ENCODE measurements around the gene CKAP5. TPM values are rescaled to one million over a fixed set of nuclear protein-coding genes. Genes with fewer than 3 reads are reported as not detected.

Gene CKAP5
- total RNA-seq, 1 experiment from 2014 or later: 190 TPM

DNA sequence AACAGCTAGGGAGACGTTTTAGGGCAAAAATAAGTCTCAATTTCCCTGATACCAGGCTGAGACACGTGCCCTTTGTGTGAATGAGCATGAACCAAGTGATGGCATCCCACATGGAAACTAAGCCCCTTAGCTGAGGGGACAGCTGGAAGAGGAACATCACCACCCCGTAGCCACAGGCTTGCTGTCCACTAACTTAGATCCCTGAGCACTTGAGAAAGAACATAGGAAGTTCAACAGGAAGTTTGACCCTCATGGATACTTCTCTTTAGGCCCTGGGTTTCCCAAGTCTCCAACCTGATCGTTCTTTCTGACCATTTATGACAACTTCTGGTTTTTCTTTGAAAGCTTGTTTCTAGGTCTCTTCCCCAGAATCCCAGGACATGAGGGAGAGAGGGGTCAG lies 11.6 kb upstream of the CKAP5 start:
- Histone ChIP-seq H3K79me2 (ENCODE audit: insufficient read depth, low read length) (no peaks in the 10 kb centered on the region), H2BK5ac (ENCODE audit: insufficient read length, low read length) (no peak overlapping the region), H2BK20ac (ENCODE audit: low read depth, low read length, poor library complexity, severe bottlenecking) (no peak overlapping the region), H3K9ac (ENCODE audit: extremely low read depth, insufficient read length, low read length) (no peak overlapping the region), H3K4me2 (ENCODE audit: insufficient read depth, insufficient read length, low read length) (no peak overlapping the region), H3K23ac (ENCODE audit: insufficient read length, low read depth, low read length) (no peak overlapping the region), H3K4ac (ENCODE audit: low read depth, low read length) (no peak overlapping the region), H2BK120ac (ENCODE audit: low read depth, low read length, poor library complexity, severe bottlenecking) (no peak overlapping the region), H3K14ac (ENCODE audit: insufficient read depth, low read length) (no peak overlapping the region), H2BK15ac (ENCODE audit: low read depth, low read length) (no peak overlapping the region), H3K56ac (ENCODE audit: insufficient read length, low read depth, low read length) (no peak overlapping the region), H3K79me1 (ENCODE audit: insufficient read depth, low read depth, low read length, poor library complexity, severe bottlenecking) (no peaks in the 10 kb centered on the region), H3K27me3 (ENCODE audit: insufficient read depth, low read length) (no peaks in the 10 kb centered on the region), H4K20me1 (ENCODE audit: control insufficient read depth, insufficient read depth, insufficient read length) (no peaks in the 10 kb centered on the region), H2AFZ (ENCODE audit: low read length) (no peak overlapping the region), H2BK12ac (ENCODE audit: insufficient read length, low read depth, low read length) (no peak overlapping the region), H2AK5ac (ENCODE audit: insufficient read length, low read length) (no peak overlapping the region), H3T11ph (ENCODE audit: low read length) (no peak overlapping the region), H3K4me1 (ENCODE audit: insufficient read depth, low read length) (no peaks in the 10 kb centered on the region), H4K8ac (replicated peaks; ENCODE audit: insufficient read length, low read depth, low read length) (no peak overlapping the region), H4K91ac (ENCODE audit: insufficient read length, low read depth, low read length) (no peak overlapping the region), H3K9me3 (ENCODE audit: control insufficient read depth, low read depth, low read length) (no peaks in the 10 kb centered on the region), H4K5ac (ENCODE audit: insufficient read length, low read depth, low read length) (no peak overlapping the region), H3K27ac (ENCODE audit: insufficient read length, low read depth, low read length) (no peak overlapping the region), H3K23me2 (ENCODE audit: insufficient read length, low read depth, low read length, poor library complexity, severe bottlenecking) (no peaks in the 10 kb centered on the region), H3K18ac (ENCODE audit: insufficient read length, low read depth, low read length) (no peak overlapping the region)
- no peaks in the 10 kb centered on the region for H3K27me3 Mint-ChIP-seq (ENCODE audit: low read depth)
- no peak overlapping the region for H3K4me3 Mint-ChIP-seq
- H3K9me3 Mint-ChIP-seq: no peaks in the 10 kb centered on the region
- TF ChIP-seq, protein P1, sequence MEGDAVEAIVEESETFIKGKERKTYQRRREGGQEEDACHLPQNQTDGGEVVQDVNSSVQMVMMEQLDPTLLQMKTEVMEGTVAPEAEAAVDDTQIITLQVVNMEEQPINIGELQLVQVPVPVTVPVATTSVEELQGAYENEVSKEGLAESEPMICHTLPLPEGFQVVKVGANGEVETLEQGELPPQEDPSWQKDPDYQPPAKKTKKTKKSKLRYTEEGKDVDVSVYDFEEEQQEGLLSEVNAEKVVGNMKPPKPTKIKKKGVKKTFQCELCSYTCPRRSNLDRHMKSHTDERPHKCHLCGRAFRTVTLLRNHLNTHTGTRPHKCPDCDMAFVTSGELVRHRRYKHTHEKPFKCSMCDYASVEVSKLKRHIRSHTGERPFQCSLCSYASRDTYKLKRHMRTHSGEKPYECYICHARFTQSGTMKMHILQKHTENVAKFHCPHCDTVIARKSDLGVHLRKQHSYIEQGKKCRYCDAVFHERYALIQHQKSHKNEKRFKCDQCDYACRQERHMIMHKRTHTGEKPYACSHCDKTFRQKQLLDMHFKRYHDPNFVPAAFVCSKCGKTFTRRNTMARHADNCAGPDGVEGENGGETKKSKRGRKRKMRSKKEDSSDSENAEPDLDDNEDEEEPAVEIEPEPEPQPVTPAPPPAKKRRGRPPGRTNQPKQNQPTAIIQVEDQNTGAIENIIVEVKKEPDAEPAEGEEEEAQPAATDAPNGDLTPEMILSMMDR (conservative IDR thresholded peaks at IDR 0.05): no peak
- no peak overlapping the region for H3K27ac Mint-ChIP-seq
- peaks cover 8 to 26% (median 22%) of the 10 kb centered on the region in 3 experiments; a peak in 6 of 7 replicates for H3K36me3 Mint-ChIP-seq (ENCODE audit: insufficient read depth in 1 of 3, low read depth in 3 of 3)
- H3K4me1 Mint-ChIP-seq: no peaks in the 10 kb centered on the region
- WGBS (ENCODE audit: extremely low coverage, insufficient read length, low lambda C conversion rate): no CpG with 5 or more reads among the region's 4 CpGs
- DNase-seq: no peak
